ENCODE data around the gene TRPM3.

Gene TRPM3

DNA sequence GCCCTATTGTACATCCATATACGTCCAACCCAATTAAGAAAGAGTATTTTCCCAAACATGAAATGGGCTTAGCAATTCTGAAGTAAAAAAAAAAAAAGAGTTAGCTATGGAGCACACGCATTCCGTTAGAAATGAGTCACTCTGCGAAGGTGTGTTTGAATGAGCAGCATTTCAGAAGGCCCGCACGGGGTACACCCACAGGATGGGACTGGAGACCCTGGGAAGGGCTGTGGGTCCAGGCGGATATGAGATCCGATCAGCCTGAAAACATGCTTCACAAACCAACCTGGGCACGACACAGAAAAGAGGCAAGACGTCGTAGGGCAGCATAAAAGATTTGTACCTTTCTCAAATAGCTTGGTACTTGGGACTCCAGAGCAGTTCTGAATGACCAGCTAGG, 533.0 kb downstream of the TRPM3 start:
- Histone ChIP-seq H3K4me2 (ENCODE audit: low read length) (no peak overlapping the region), H3K4me3 (ENCODE audit: low read length) (no peak overlapping the region), H3K9ac (ENCODE audit: low read depth, low read length) (no peak overlapping the region), H3K9me3 (replicated peaks; ENCODE audit: low read length) (no peaks in the 10 kb centered on the region), H3K27me3 (ENCODE audit: control insufficient read depth, insufficient read depth, low read length) (no peaks in the 10 kb centered on the region), H3K4me1 (ENCODE audit: control insufficient read depth, insufficient read depth, low read length) (peaks cover 47% of the 10 kb centered on the region), H3K36me3 (ENCODE audit: insufficient read depth, low read length) (no peaks in the 10 kb centered on the region)

- no peaks in the 10 kb centered on the region for H3K9me3 ChIP-seq (replicated peaks; ENCODE audit: low read length)
- peak overlapping the region; percentile 63 for H3K9ac ChIP-seq (ENCODE audit: low read depth, low read length)
- no peaks in the 10 kb centered on the region for H3K27me3 ChIP-seq (ENCODE audit: control insufficient read depth, insufficient read depth, low read length)
- H3K36me3 ChIP-seq (ENCODE audit: insufficient read depth, low read length) = no peaks in the 10 kb centered on the region
- no peak overlapping the region for H3K4me3 ChIP-seq (ENCODE audit: low read length)
- H3K4me2 ChIP-seq (ENCODE audit: low read length) = peak overlapping the region; percentile 38
- peaks cover 47% of the 10 kb centered on the region for H3K4me1 ChIP-seq (ENCODE audit: control insufficient read depth, insufficient read depth, low read length)
Observed at GRCh38 chr9:70587201-70587600, 534.2 kb downstream of the TRPM3 start.

DNA sequence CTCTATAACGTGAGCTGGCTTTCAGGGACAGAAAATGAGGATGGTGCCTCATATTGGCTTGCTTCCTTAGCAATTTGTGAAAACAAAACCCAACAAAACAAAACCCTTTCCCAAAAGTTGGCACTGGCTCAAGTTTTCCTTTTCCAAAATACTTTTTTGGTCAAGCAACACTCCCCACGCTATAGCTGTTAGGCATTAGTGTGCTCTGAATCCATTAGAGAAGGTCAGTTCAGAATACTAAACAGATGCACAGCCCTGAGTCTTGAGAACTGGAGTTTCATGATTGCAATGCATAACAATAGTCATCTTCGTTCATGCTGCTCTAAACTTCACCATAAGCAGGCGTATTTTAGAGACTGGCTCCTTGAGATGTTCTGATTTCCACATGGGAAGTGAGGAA, 534.9 kb downstream of the TRPM3 start:
- H3K4me1 ChIP-seq (ENCODE audit: control insufficient read depth, insufficient read depth, low read length) = peaks cover 47% of the 10 kb centered on the region
- H3K27me3 ChIP-seq (ENCODE audit: control insufficient read depth, insufficient read depth, low read length) = no peaks in the 10 kb centered on the region
- H3K36me3 ChIP-seq (ENCODE audit: insufficient read depth, low read length) = no peaks in the 10 kb centered on the region
- H3K9ac ChIP-seq (ENCODE audit: low read depth, low read length) = peak overlapping the region; percentile 63
- H3K9me3 ChIP-seq (replicated peaks; ENCODE audit: low read length) = no peaks in the 10 kb centered on the region
- no peak overlapping the region for H3K4me3 ChIP-seq (ENCODE audit: low read length)
- H3K4me2 ChIP-seq (ENCODE audit: low read length) = no peak overlapping the region

GRCh38 chr9:70581955-70582350, 539.5 kb downstream of the TRPM3 start:
- Histone ChIP-seq H3K9ac (ENCODE audit: low read depth, low read length) (no peak overlapping the region), H3K4me3 (ENCODE audit: low read length) (no peak overlapping the region), H3K27me3 (ENCODE audit: control insufficient read depth, insufficient read depth, low read length) (no peaks in the 10 kb centered on the region), H3K9me3 (replicated peaks; ENCODE audit: low read length) (no peaks in the 10 kb centered on the region), H3K4me2 (ENCODE audit: low read length) (no peak overlapping the region), H3K36me3 (ENCODE audit: insufficient read depth, low read length) (no peaks in the 10 kb centered on the region), H3K4me1 (ENCODE audit: control insufficient read depth, insufficient read depth, low read length) (peaks cover 18% of the 10 kb centered on the region)

- Histone ChIP-seq H3K9me3 (replicated peaks; ENCODE audit: low read length) (no peaks in the 10 kb centered on the region), H3K9ac (ENCODE audit: low read depth, low read length) (no peak overlapping the region), H3K4me3 (ENCODE audit: low read length) (no peak overlapping the region), H3K4me1 (ENCODE audit: control insufficient read depth, insufficient read depth, low read length) (peaks cover 14% of the 10 kb centered on the region), H3K27me3 (ENCODE audit: control insufficient read depth, insufficient read depth, low read length) (no peaks in the 10 kb centered on the region), H3K4me2 (ENCODE audit: low read length) (no peak overlapping the region), H3K36me3 (ENCODE audit: insufficient read depth, low read length) (no peaks in the 10 kb centered on the region)
Observed at GRCh38 chr9:70581214-70581954, 540.0 kb downstream of the TRPM3 start.

DNA sequence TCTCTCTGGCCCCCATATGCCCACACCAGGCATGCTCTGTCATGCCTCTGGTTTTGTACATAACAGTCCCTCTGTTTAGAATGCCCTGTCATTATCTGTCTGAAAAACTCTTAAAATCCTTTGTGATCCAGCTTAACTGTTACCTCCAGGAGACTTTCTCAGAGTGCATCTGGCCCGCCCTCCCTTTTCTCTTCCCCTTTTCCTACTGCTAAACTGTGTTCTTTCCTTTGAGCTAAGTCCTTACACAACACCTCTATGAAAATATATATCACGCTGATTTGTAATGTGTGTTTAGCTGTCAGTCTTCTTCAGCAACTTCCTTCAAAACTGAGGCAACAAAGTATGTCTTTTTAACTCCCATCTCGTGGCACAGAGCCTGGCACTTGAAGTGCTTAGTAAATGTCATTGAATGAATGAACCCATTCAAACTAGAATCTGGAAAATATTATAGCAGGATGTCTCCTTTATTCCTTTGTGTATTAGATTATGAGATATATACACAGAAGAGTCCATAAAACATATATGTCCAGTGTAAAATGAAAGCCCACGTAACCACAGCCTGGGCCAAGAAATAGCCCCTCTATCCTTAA, 540.7 kb downstream of the TRPM3 start:
- Histone ChIP-seq H3K9ac (ENCODE audit: low read depth, low read length) (no peak overlapping the region), H3K4me3 (ENCODE audit: low read length) (no peak overlapping the region), H3K9me3 (replicated peaks; ENCODE audit: low read length) (no peaks in the 10 kb centered on the region), H3K4me1 (ENCODE audit: control insufficient read depth, insufficient read depth, low read length) (peaks cover 13% of the 10 kb centered on the region), H3K27me3 (ENCODE audit: control insufficient read depth, insufficient read depth, low read length) (no peaks in the 10 kb centered on the region), H3K36me3 (ENCODE audit: insufficient read depth, low read length) (no peaks in the 10 kb centered on the region), H3K4me2 (ENCODE audit: low read length) (no peak overlapping the region)

DNA sequence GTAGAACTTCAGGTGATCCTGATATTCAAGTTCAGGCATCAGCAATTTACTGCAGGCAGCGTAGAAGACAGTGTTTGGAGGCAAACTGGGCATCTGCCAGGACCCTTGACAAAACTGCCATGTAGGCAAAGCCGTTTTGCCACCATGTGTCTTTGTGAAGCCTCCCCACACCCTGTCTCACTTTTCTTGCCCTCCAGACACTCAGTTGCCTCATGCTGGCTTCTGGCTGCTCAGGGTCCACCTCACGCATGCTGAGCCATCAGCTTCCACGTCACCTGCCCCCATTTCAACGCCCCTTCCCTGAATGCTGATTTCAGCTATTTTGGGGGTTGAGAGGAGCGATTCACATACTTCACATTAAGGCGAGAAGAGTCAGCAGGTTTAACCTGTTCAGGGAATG, 541.7 kb downstream of the TRPM3 start:
- peaks cover 19% of the 10 kb centered on the region for H3K4me1 ChIP-seq (ENCODE audit: control insufficient read depth, insufficient read depth, low read length)
- H3K9me3 ChIP-seq (replicated peaks; ENCODE audit: low read length) = no peaks in the 10 kb centered on the region
- H3K36me3 ChIP-seq (ENCODE audit: insufficient read depth, low read length) = no peaks in the 10 kb centered on the region
- H3K9ac ChIP-seq (ENCODE audit: low read depth, low read length) = no peak overlapping the region
- no peak overlapping the region for H3K4me3 ChIP-seq (ENCODE audit: low read length)
- no peak overlapping the region for H3K4me2 ChIP-seq (ENCODE audit: low read length)
- H3K27me3 ChIP-seq (ENCODE audit: control insufficient read depth, insufficient read depth, low read length) = no peaks in the 10 kb centered on the region

- Histone ChIP-seq H3K27me3 (ENCODE audit: control insufficient read depth, insufficient read depth, low read length) (no peaks in the 10 kb centered on the region), H3K9ac (ENCODE audit: low read depth, low read length) (no peak overlapping the region), H3K4me3 (ENCODE audit: low read length) (no peak overlapping the region), H3K4me1 (ENCODE audit: control insufficient read depth, insufficient read depth, low read length) (peaks cover 27% of the 10 kb centered on the region), H3K36me3 (ENCODE audit: insufficient read depth, low read length) (no peaks in the 10 kb centered on the region), H3K4me2 (ENCODE audit: low read length) (no peak overlapping the region), H3K9me3 (replicated peaks; ENCODE audit: low read length) (no peaks in the 10 kb centered on the region)
Observed at GRCh38 chr9:70578720-70579119, 542.7 kb downstream of the TRPM3 start.

GRCh38 chr9:70577671-70578070, 543.8 kb downstream of the TRPM3 start:
- H3K9ac ChIP-seq (ENCODE audit: low read depth, low read length) = no peak overlapping the region
- no peaks in the 10 kb centered on the region for H3K36me3 ChIP-seq (ENCODE audit: insufficient read depth, low read length)
- no peak overlapping the region for H3K4me3 ChIP-seq (ENCODE audit: low read length)
- H3K9me3 ChIP-seq (replicated peaks; ENCODE audit: low read length) = no peaks in the 10 kb centered on the region
- peaks cover 27% of the 10 kb centered on the region for H3K4me1 ChIP-seq (ENCODE audit: control insufficient read depth, insufficient read depth, low read length)
- no peaks in the 10 kb centered on the region for H3K27me3 ChIP-seq (ENCODE audit: control insufficient read depth, insufficient read depth, low read length)
- H3K4me2 ChIP-seq (ENCODE audit: low read length) = peak overlapping the region; percentile 8

DNA sequence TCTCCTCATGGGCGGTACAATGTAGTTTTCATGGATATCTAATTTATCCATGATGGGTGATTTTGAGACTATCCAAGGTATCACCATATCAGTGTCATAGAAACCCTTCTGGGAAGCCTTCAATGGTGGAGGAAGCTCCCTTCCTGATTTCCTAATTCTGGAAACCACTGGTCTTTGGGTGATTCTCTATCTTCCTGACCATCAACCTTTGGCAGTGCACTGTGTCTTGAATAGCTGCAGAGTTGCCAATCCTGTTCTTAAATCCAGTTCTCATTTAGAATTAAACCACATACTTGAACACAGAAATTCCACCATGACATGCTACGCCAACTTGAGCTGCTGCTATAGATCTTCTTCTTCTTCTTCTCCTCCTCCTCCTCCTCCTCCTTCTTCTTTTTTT, 545.3 kb downstream of the TRPM3 start:
- Histone ChIP-seq H3K4me1 (ENCODE audit: control insufficient read depth, insufficient read depth, low read length) (peaks cover 27% of the 10 kb centered on the region), H3K36me3 (ENCODE audit: insufficient read depth, low read length) (no peaks in the 10 kb centered on the region), H3K4me2 (ENCODE audit: low read length) (no peak overlapping the region), H3K9me3 (replicated peaks; ENCODE audit: low read length) (no peaks in the 10 kb centered on the region), H3K4me3 (ENCODE audit: low read length) (no peak overlapping the region), H3K27me3 (ENCODE audit: control insufficient read depth, insufficient read depth, low read length) (no peaks in the 10 kb centered on the region), H3K9ac (ENCODE audit: low read depth, low read length) (no peak overlapping the region)

DNA sequence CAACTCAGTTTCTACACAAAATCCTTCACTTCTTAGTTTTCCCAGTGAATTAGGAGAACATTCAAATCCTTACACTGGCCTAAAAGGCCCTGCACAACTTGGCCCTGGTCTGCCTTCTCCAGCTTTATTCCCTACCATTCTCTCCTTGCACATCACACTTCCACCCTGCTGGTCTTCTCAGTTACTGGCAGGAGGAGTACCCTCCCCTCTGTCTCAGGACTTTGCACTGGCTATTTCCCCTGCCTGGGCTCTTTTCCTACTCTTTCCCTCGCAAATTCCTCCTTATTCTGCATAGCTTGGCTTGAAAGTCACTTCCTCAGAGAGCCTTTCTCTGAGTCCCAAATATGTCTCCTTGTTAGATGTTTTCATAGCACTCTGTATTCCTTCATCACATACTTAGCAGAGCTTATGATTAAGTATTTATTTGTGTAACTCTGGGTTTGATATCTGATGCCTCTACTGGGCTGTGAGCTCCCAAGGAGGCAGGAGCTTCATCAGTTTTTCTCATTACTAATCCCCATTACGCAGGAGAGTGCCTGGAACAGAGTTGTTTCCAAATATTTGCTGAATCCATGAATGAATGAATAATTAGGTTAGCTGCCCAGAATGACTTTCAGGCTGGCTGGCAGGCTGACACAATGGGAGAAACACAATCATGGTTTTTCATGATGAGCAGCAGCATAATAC, 547.1 kb downstream of the TRPM3 start:
- H3K4me3 ChIP-seq (ENCODE audit: low read length) = no peak overlapping the region
- no peaks in the 10 kb centered on the region for H3K36me3 ChIP-seq (ENCODE audit: insufficient read depth, low read length)
- no peaks in the 10 kb centered on the region for H3K27me3 ChIP-seq (ENCODE audit: control insufficient read depth, insufficient read depth, low read length)
- H3K9ac ChIP-seq (ENCODE audit: low read depth, low read length) = no peak overlapping the region
- peaks cover 27% of the 10 kb centered on the region for H3K4me1 ChIP-seq (ENCODE audit: control insufficient read depth, insufficient read depth, low read length)
- H3K9me3 ChIP-seq (replicated peaks; ENCODE audit: low read length) = no peaks in the 10 kb centered on the region
- H3K4me2 ChIP-seq (ENCODE audit: low read length) = peak overlapping the region; percentile 2

Data from skeletal muscle satellite cell (primary cell).